Measurements from ENCODE around the gene SEMA5A.

DNA sequence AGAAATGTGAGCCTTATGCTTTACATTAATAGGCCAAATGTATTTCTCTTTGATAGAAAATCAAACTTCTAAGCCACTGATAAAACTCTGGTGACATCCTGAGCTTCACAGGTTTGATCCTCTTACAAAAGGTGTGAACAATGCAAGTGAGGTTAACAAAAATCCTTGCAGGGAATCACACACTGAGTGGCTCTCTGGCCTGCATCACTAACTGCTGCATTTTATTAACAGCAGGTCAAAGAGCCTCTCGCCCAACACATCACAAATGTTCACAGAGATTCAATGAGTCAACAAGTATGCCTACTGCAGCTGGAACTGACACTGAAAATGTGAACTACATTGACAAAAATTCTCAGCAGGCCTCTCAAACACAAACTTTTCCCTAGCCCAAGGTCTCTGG lies 122.3 kb downstream of the SEMA5A start:
- TF ChIP-seq, protein P1, sequence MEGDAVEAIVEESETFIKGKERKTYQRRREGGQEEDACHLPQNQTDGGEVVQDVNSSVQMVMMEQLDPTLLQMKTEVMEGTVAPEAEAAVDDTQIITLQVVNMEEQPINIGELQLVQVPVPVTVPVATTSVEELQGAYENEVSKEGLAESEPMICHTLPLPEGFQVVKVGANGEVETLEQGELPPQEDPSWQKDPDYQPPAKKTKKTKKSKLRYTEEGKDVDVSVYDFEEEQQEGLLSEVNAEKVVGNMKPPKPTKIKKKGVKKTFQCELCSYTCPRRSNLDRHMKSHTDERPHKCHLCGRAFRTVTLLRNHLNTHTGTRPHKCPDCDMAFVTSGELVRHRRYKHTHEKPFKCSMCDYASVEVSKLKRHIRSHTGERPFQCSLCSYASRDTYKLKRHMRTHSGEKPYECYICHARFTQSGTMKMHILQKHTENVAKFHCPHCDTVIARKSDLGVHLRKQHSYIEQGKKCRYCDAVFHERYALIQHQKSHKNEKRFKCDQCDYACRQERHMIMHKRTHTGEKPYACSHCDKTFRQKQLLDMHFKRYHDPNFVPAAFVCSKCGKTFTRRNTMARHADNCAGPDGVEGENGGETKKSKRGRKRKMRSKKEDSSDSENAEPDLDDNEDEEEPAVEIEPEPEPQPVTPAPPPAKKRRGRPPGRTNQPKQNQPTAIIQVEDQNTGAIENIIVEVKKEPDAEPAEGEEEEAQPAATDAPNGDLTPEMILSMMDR (IDR thresholded peaks at IDR 0.05), result no peak
- TF ChIP-seq POLR2A (IDR thresholded peaks at IDR 0.05), result no peak

Data from uterus (tissue), 2 donors.